GM21360 (cell line): ENCODE results near the gene CAV2.

Source experiments
- ATAC-seq: cut with Tn5 transposase; IDR thresholded peaks from one replicate; pipeline ENCODE4 v1.9.1; 2021; ENCODE audit warnings: mild to moderate bottlenecking, moderate library complexity; ENCODE audit not compliant: unreplicated experiment

Gene CAV2

GRCh38 chr7:116494472-116494871 is 5.1 kb upstream of the CAV2 start:
- no peak for ATAC-seq

GRCh38 chr7:116495736-116496135 is 3.8 kb upstream of the CAV2 start:
- no peak for ATAC-seq

- no peak for ATAC-seq
These were observed 2.9 kb upstream of the CAV2 start for GRCh38 chr7:116496653-116497052.

- ATAC-seq: no peak
These were observed 1.8 kb upstream of the CAV2 start for GRCh38 chr7:116497708-116498107.

- ATAC-seq: no peak
These were observed 728 bp downstream of the CAV2 start for GRCh38 chr7:116500078-116500853.

GRCh38 chr7:116501425-116502167 is 2.1 kb downstream of the CAV2 start:
- no peak for ATAC-seq

- no peak for ATAC-seq
These were observed 2.9 kb downstream of the CAV2 start for GRCh38 chr7:116502201-116503096.

- no peak for ATAC-seq
These were observed 4.3 kb downstream of the CAV2 start for GRCh38 chr7:116503835-116504234.

GRCh38 chr7:116505278-116505677 is 5.7 kb downstream of the CAV2 start:
- no peak for ATAC-seq

GRCh38 chr7:116505823-116506222 is 6.3 kb downstream of the CAV2 start:
- no peak for ATAC-seq

GRCh38 chr7:116509982-116510579 is 10.5 kb downstream of the CAV2 start:
- no peak for ATAC-seq

GRCh38 chr7:116510795-116511194 is 11.3 kb downstream of the CAV2 start:
- ATAC-seq: no peak

GRCh38 chr7:116511552-116512519 is 12.3 kb downstream of the CAV2 start:
- peak; percentile 99 for ATAC-seq

GRCh38 chr7:116512520-116513188 is 13.1 kb downstream of the CAV2 start:
- no peak for ATAC-seq

GRCh38 chr7:116515584-116515983 is 16.0 kb downstream of the CAV2 start:
- no peak for ATAC-seq

GRCh38 chr7:116516324-116516723 is 16.8 kb downstream of the CAV2 start:
- ATAC-seq: no peak

- no peak for ATAC-seq
These were observed 18.1 kb downstream of the CAV2 start for GRCh38 chr7:116517626-116518025.

GRCh38 chr7:116518961-116519360 is 19.4 kb downstream of the CAV2 start:
- ATAC-seq: no peak

- no peak for ATAC-seq
These were observed 21.6 kb downstream of the CAV2 start for GRCh38 chr7:116521046-116521664.
